Astrocyte (in vitro differentiated cells and primary cell): ENCODE results near the gene MYO16. TPM values are rescaled to one million over a fixed set of nuclear protein-coding genes. Genes with fewer than 3 reads are reported as not detected.

Experiments used
- DNase-seq: peaks from one replicate; pipeline ENCODE4 v3.0.0-alpha.2; 2010; ENCODE audit warnings: low read depth
- FAIRE-seq: peaks from 2 replicates; lab custom pipeline; 2011; peaks lifted over from hg19 to GRCh38; lab: Jason Lieb, UNC
- H2AFZ ChIP-seq: 2 replicates; pipeline ENCODE4 v1.6.0; 2012; ENCODE audit warnings: low read depth, low read length, inconsistent platforms
- H3K27ac ChIP-seq: 2 replicates; pipeline ENCODE4 v1.5.1; 2011; ENCODE audit warnings: low read depth, low read length, inconsistent platforms
- H3K27me3 ChIP-seq: 2 replicates; pipeline ENCODE4 v1.6.0; 2011; ENCODE audit warnings: low read length, inconsistent platforms; ENCODE audit not compliant: insufficient read depth
- H3K36me3 ChIP-seq: 2 replicates; pipeline ENCODE4 v1.5.1; 2011; ENCODE audit warnings: low read length, inconsistent platforms; ENCODE audit not compliant: insufficient read depth
- H3K4me1 ChIP-seq: 2 replicates; pipeline ENCODE4 v1.5.1; 2011; ENCODE audit warnings: low read length, inconsistent platforms; ENCODE audit not compliant: insufficient read depth
- H3K4me2 ChIP-seq: 2 replicates; pipeline ENCODE4 v1.6.0; 2012; ENCODE audit warnings: low read length, inconsistent platforms
- H3K4me3 ChIP-seq: 2 replicates; pipeline ENCODE4 v1.5.1; 2011; ENCODE audit warnings: low read depth, mild to moderate bottlenecking, low read length, inconsistent platforms; ENCODE audit not compliant: insufficient read depth
- H3K79me2 ChIP-seq: 2 replicates; pipeline ENCODE4 v1.6.0; 2012; ENCODE audit warnings: mild to moderate bottlenecking, low read length, inconsistent platforms; ENCODE audit not compliant: insufficient read depth
- H3K9ac ChIP-seq: 2 replicates; pipeline ENCODE4 v1.6.0; 2012; ENCODE audit warnings: mild to moderate bottlenecking, low read length, inconsistent platforms
- H3K9me3 ChIP-seq: 2 replicates; pipeline ENCODE4 v1.5.1; 2012; ENCODE audit warnings: low read depth, mild to moderate bottlenecking, low read length, inconsistent platforms; ENCODE audit not compliant: insufficient read depth
- H4K20me1 ChIP-seq: 2 replicates; pipeline ENCODE4 v1.6.0; 2012; ENCODE audit warnings: low read length, inconsistent platforms; ENCODE audit not compliant: insufficient read depth
- H3K27ac Mint-ChIP-seq: one replicate; pipeline ENCODE4 v1.8.0; 2021; ENCODE audit warnings: mild to moderate bottlenecking, mixed read lengths; ENCODE audit not compliant: unreplicated experiment
- H3K27me3 Mint-ChIP-seq: one replicate; pipeline ENCODE4 v1.8.0; 2021; ENCODE audit warnings: low read depth, mixed read lengths; ENCODE audit not compliant: unreplicated experiment
- H3K36me3 Mint-ChIP-seq: one replicate; pipeline ENCODE4 v1.8.0; 2021; ENCODE audit warnings: low read depth, mixed read lengths; ENCODE audit not compliant: unreplicated experiment
- H3K4me1 Mint-ChIP-seq: one replicate; pipeline ENCODE4 v1.8.0; 2021; ENCODE audit warnings: low read depth, mixed read lengths; ENCODE audit not compliant: unreplicated experiment
- H3K4me3 Mint-ChIP-seq: one replicate; pipeline ENCODE4 v1.8.0; 2021; ENCODE audit warnings: mild to moderate bottlenecking, moderate library complexity, mixed read lengths; ENCODE audit not compliant: unreplicated experiment
- H3K9me3 Mint-ChIP-seq: one replicate; pipeline ENCODE4 v1.8.0; 2021; ENCODE audit warnings: mild to moderate bottlenecking, mixed read lengths; ENCODE audit not compliant: unreplicated experiment
- CTCF ChIP-seq: IDR thresholded peaks from 2 replicates; pipeline ENCODE4 v1.5.1; 2011; ENCODE audit warnings: low read depth, mild to moderate bottlenecking, inconsistent platforms, low read length, moderate library complexity; ENCODE audit not compliant: insufficient read depth
- EZH2 ChIP-seq: IDR thresholded peaks from 2 replicates; pipeline ENCODE4 v1.6.1; 2012; ENCODE audit warnings: mild to moderate bottlenecking, low read length, inconsistent platforms; ENCODE audit not compliant: insufficient read depth
- total RNA-seq: library from RNA; stranded (reverse); gene quantifications from 2 replicates; pipeline ENCODE4 v1.2.1, GENCODE V29; 2021

Gene MYO16
- total RNA-seq, 1 donor from 2014 or later: 0.14 TPM

GRCh38 chr13:109157275-109157674 is 527.9 kb downstream of the MYO16 start:
- Mint-ChIP-seq H3K27ac (peak overlapping the region; percentile 100), H3K27me3 (no peaks in the 10 kb centered on the region), H3K4me1 (peaks cover 36% of the 10 kb centered on the region), H3K4me3 (peak overlapping the region; percentile 51), H3K36me3 (peaks cover 2% of the 10 kb centered on the region), H3K9me3 (no peaks in the 10 kb centered on the region)
- FAIRE-seq (no peak), DNase-seq (no peak)
- Histone ChIP-seq H3K4me2 (peak overlapping the region; percentile 80), H3K9me3 (no peaks in the 10 kb centered on the region), H3K27me3 (no peaks in the 10 kb centered on the region), H3K27ac (peak overlapping the region; percentile 96), H3K36me3 (no peaks in the 10 kb centered on the region), H4K20me1 (no peaks in the 10 kb centered on the region), H3K4me1 (peaks cover 32% of the 10 kb centered on the region), H3K4me3 (no peak overlapping the region), H3K9ac (peak overlapping the region; percentile 86), H3K79me2 (no peaks in the 10 kb centered on the region), H2AFZ (no peak overlapping the region)
- no peak for TF ChIP-seq CTCF
- no peak for TF ChIP-seq EZH2

GRCh38 chr13:109158383-109158782 is 529.0 kb downstream of the MYO16 start:
- no peak overlapping the region for H3K27ac Mint-ChIP-seq
- no peak overlapping the region for H3K4me3 ChIP-seq
- peaks cover 32% of the 10 kb centered on the region for H3K4me1 ChIP-seq
- FAIRE-seq (no peak), DNase-seq (no peak)
- H3K79me2 ChIP-seq: no peaks in the 10 kb centered on the region
- H4K20me1 ChIP-seq: no peaks in the 10 kb centered on the region
- H3K36me3 Mint-ChIP-seq: peaks cover 2% of the 10 kb centered on the region
- peaks cover 36% of the 10 kb centered on the region for H3K4me1 Mint-ChIP-seq
- H2AFZ ChIP-seq: no peak overlapping the region
- H3K9ac ChIP-seq: no peak overlapping the region
- no peak overlapping the region for H3K4me3 Mint-ChIP-seq
- TF ChIP-seq EZH2: no peak
- TF ChIP-seq CTCF: no peak
- H3K4me2 ChIP-seq: no peak overlapping the region
- no peak overlapping the region for H3K27ac ChIP-seq
- no peaks in the 10 kb centered on the region for H3K9me3 Mint-ChIP-seq
- H3K27me3 ChIP-seq: no peaks in the 10 kb centered on the region
- H3K27me3 Mint-ChIP-seq: no peaks in the 10 kb centered on the region
- H3K9me3 ChIP-seq: no peaks in the 10 kb centered on the region
- H3K36me3 ChIP-seq: no peaks in the 10 kb centered on the region

- H3K36me3 Mint-ChIP-seq: peaks cover 2% of the 10 kb centered on the region
- no peak for DNase-seq
- no peaks in the 10 kb centered on the region for H3K79me2 ChIP-seq
- no peaks in the 10 kb centered on the region for H3K9me3 Mint-ChIP-seq
- no peaks in the 10 kb centered on the region for H3K27me3 ChIP-seq
- H3K4me1 ChIP-seq: peaks cover 20% of the 10 kb centered on the region
- H3K4me1 Mint-ChIP-seq: peaks cover 36% of the 10 kb centered on the region
- H3K4me3 ChIP-seq: no peak overlapping the region
- no peaks in the 10 kb centered on the region for H3K9me3 ChIP-seq
- FAIRE-seq: no peak
- H3K4me2 ChIP-seq: no peak overlapping the region
- no peaks in the 10 kb centered on the region for H4K20me1 ChIP-seq
- H3K27ac ChIP-seq: no peak overlapping the region
- H3K36me3 ChIP-seq: no peaks in the 10 kb centered on the region
- no peak overlapping the region for H3K27ac Mint-ChIP-seq
- no peak overlapping the region for H3K4me3 Mint-ChIP-seq
- TF ChIP-seq CTCF (no peak), EZH2 (no peak)
- no peak overlapping the region for H3K9ac ChIP-seq
- no peak overlapping the region for H2AFZ ChIP-seq
- no peaks in the 10 kb centered on the region for H3K27me3 Mint-ChIP-seq
Measured at GRCh38 chr13:109159650-109160309, 530.4 kb downstream of the MYO16 start.
